K562 (cell line): Measurements from ENCODE around the gene DPH5.

Experiments used
- CTCF ChIP-seq, 3 experiments: IDR thresholded peaks in 2 of 3; conservative IDR thresholded peaks in 1 of 3; 2 replicates each; pipeline ENCODE4 v1.5.1; 2011 to 2012; ENCODE audit warnings: low read length in 3 of 3, mild to moderate bottlenecking in 3 of 3, control low read depth in 2 of 3, improper control_type of control experiment in 1 of 3, inconsistent platforms in 1 of 3, low read depth in 1 of 3, mixed read lengths in 1 of 3, moderate library complexity in 1 of 3; ENCODE audit not compliant: insufficient read depth in 2 of 3
- MAFK ChIP-seq: IDR thresholded peaks from 2 replicates; pipeline ENCODE4 v1.6.1; 2011; ENCODE audit warnings: low read length, improper control_type of control experiment
- MECOM ChIP-seq: fragments of 250-450 bp; sonication (Bioruptor Pico); IDR thresholded peaks from 2 replicates; pipeline ENCODE4 v1.8.0; 2022; ENCODE audit warnings: inconsistent platforms
- NR3C1 ChIP-seq: sonication (generic); formaldehyde crosslinking; IDR thresholded peaks from 2 replicates; pipeline ENCODE4 v1.8.1; 2022; ENCODE audit warnings: missing genetic modification reagents
- RBFOX2 ChIP-seq: fragments of 200-400 bp; formaldehyde crosslinking; IDR thresholded peaks from 2 replicates; pipeline ENCODE4 v1.6.1; 2017; ENCODE audit warnings: low read depth, mild to moderate bottlenecking, low read length, moderate library complexity
- SMAD1 ChIP-seq: fragments of 150-350 bp; IDR thresholded peaks from 2 replicates; pipeline ENCODE4 v1.6.1; 2014; ENCODE audit warnings: low read length, low read depth; ENCODE audit not compliant: partially characterized antibody
- ZBTB40 ChIP-seq, 2 experiments: fragments of 450-650 bp in 1 of 2; sonication (generic) in 1 of 2; formaldehyde crosslinking in 1 of 2; IDR thresholded peaks; 2 replicates each; pipeline versions ENCODE4 v1.7.1 to v1.9.0; 2016 to 2022; ENCODE audit warnings: inconsistent platforms in 1 of 2, mild to moderate bottlenecking in 1 of 2, missing genetic modification reagents in 1 of 2
- ZBTB8A ChIP-seq: fragments of 450-650 bp; IDR thresholded peaks from 2 replicates; pipeline ENCODE4 v1.6.1; 2018; ENCODE audit warnings: mild to moderate bottlenecking, moderate library complexity; ENCODE audit not compliant: partially characterized antibody

- no peak for TF ChIP-seq ZBTB8A
- TF ChIP-seq MAFK, result no peak
- TF ChIP-seq CTCF (IDR thresholded peaks at IDR 0.05 in 2 of 3, conservative IDR thresholded peaks at IDR 0.05 in 1 of 3; ENCODE audit: insufficient read depth in 2 of 3, low read depth in 1 of 3, low read length in 3 of 3), result no peak
- TF ChIP-seq RBFOX2, result no peak
- no peak for TF ChIP-seq ZBTB40 (IDR thresholded peaks at IDR 0.05)
- TF ChIP-seq ZBTB40 (CRISPR knock-in tag; IDR thresholded peaks at IDR 0.05), result no peak
- no peak for TF ChIP-seq SMAD1
- no peak for TF ChIP-seq NR3C1 (CRISPR knock-in tag)
- no peak for TF ChIP-seq MECOM (CRISPR knock-in tag)
Observed at GRCh38 chr1:101039245-101039644, 13.7 kb upstream of the DPH5 start.
